SH-SY5Y (cell line): Measurements from ENCODE around the gene FBXO44.

Experiments
- GATA2 ChIP-seq: IDR thresholded peaks from 2 replicates; pipeline ENCODE4 v1.6.1; 2011; ENCODE audit warnings: mild to moderate bottlenecking, low read depth, low read length
- GATA3 ChIP-seq: IDR thresholded peaks from 2 replicates; pipeline ENCODE4 v1.6.1; 2011; ENCODE audit warnings: low read depth, mild to moderate bottlenecking, low read length, moderate library complexity

DNA sequence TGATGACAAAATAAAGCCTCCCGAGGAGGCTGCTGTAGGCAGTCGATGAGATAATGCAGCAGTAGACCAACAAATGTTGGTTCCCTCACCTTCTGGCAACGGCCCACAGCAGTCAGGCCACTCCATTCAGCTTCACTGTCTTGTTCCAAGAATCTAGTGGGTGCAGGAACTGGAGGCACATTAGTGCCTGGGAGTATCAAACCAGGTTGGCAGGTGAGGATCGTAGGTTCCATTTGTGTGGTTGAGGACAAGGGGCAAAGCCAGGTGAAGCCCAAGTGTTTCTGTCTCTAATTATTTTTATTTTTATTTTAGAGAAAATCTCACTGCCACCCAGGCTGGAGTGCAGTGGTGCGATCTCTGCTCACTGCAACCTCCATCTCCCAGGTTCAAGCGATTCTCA, 13.7 kb upstream of the FBXO44 start:
- TF ChIP-seq GATA2 (no peak), GATA3 (no peak)
